ENCODE results near the gene PDXDC1. TPM values are rescaled to one million over a fixed set of nuclear protein-coding genes. Genes with fewer than 3 reads are reported as not detected.
"Not testable (repeated sequence)": the region's sequence is repeated elsewhere in the genome, so short reads cannot be mapped to it uniquely, and the experiment has no call there.

Gene PDXDC1
- total RNA-seq, 1 experiment from 2014 or later, result 62.6 TPM

DNA sequence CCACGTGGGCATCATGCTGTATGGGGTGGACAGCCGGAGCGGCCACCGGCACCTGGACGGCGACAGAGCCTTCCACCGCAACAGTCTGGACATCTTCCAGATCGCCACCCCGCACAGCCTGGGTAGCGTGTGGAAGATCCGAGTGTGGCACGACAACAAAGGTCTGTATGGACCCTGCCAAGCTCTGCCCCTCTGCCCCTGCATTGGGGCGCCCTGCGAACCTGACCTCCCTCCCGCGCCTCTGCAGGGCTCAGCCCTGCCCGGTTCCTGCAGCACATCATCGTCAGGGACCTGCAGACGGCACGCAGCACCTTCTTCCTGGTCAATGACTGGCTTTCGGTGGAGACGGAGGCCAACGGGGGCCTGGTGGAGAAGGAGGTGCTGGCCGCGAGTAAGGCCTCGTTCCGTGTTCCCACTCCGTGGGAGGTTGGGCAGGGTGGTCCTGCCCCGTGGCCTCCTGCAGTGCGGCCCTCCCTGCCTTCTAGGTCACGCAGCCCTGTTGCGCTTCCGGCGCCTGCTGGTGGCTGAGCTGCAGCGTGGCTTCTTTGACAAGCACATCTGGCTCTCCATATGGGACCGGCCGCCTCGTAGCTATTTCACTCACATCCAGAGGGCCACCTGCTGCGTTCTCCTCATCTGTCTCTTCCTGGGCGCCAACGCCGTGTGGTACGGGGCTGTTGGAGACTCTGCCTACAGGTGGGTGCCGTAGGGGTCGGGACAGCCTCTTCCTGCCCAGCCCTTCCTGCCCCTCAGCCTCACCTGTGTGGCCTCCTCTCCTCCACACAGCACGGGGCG lies 42.0 kb upstream of the PDXDC1 start:
- DNase-seq; H3K4me1 ChIP-seq (ENCODE audit: insufficient read depth, low read length); H3K4me2 ChIP-seq (ENCODE audit: low read length); H3K36me3 ChIP-seq (ENCODE audit: low read depth, low read length); H3K4me3 ChIP-seq (ENCODE audit: low read length); H2AFZ ChIP-seq (ENCODE audit: low read length); H3K9me2 ChIP-seq (replicated peaks; ENCODE audit: low read length); intact Hi-C loops (cut with micrococcal nuclease); H3K9ac ChIP-seq (ENCODE audit: low read length); BruUV-seq (replicated peaks); POLR2A ChIA-PET (ENCODE audit: unreplicated experiment); H3K79me2 ChIP-seq (ENCODE audit: low read length); CTCF ChIA-PET; H3F3A ChIP-seq (ENCODE audit: low read length, unreplicated experiment); H4K20me1 ChIP-seq (ENCODE audit: low read length); ATAC-seq; H3K9me3 ChIP-seq (ENCODE audit: low read length); H3K27ac ChIP-seq (ENCODE audit: low read length); H3K27me3 ChIP-seq (ENCODE audit: low read length): not testable (repeated sequence)

DNA sequence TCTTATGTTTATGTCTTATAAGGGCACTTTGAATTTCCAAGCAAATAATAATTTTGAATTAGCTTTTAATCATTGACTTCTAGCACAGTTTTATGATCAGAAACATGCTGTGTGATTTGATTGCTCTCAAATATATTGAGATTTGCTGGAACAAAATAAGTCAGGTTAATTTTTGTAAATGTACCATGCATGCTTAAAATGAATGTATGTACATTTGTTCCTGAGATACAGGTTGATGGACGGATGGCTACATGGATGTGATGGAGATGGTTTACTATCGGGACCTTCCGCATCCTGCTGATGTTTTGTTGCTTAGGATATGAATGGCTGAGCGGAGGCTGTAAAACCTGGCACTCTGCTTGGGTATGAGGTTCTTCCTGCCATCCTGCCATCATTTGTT lies 37.7 kb upstream of the PDXDC1 start, which contains the start of gene NPIPA1:
Gene NPIPA1, plus strand, starts transcription at position 301 of the 400 bp plus-strand sequence. Its CDS starts 0 bp downstream, at position 301.
- DNase-seq; ATAC-seq; H3F3A ChIP-seq (ENCODE audit: low read length, unreplicated experiment); POLR2A ChIA-PET (ENCODE audit: unreplicated experiment); H3K4me1 ChIP-seq (ENCODE audit: insufficient read depth, low read length); BruUV-seq (replicated peaks); intact Hi-C loops (cut with micrococcal nuclease); CTCF ChIA-PET; H3K9me3 ChIP-seq (ENCODE audit: low read length); H3K27ac ChIP-seq (ENCODE audit: low read length); H3K4me3 ChIP-seq (ENCODE audit: low read length); H3K27me3 ChIP-seq (ENCODE audit: low read length); H4K20me1 ChIP-seq (ENCODE audit: low read length); H3K36me3 ChIP-seq (ENCODE audit: low read depth, low read length); H3K79me2 ChIP-seq (ENCODE audit: low read length); H2AFZ ChIP-seq (ENCODE audit: low read length); H3K9me2 ChIP-seq (replicated peaks; ENCODE audit: low read length); H3K4me2 ChIP-seq (ENCODE audit: low read length); H3K9ac ChIP-seq (ENCODE audit: low read length): not testable (repeated sequence)

DNA sequence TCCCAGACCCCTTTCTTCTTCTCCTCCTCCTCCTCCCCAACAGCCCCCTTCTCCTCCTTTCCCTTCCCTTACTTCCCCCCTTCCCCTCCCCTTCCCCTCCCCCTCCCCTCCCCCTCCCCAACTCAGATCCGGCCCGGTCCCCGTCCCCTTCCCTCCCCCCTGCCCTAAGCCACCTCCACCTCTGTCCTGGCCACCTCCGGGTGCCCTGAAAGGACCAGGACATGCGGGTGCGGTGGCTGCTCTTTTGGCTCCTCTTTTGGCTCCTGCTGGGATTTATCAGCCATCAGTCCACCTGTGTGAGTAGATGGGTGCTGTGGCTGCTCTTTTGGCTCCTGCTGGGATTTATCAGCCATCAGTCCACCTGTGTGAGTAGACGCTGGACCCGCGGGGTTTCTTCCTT lies 36.8 kb upstream of the PDXDC1 start:
- H3K4me1 ChIP-seq (ENCODE audit: insufficient read depth, low read length); H3K36me3 ChIP-seq (ENCODE audit: low read depth, low read length); H3F3A ChIP-seq (ENCODE audit: low read length, unreplicated experiment); H3K9me3 ChIP-seq (ENCODE audit: low read length); H4K20me1 ChIP-seq (ENCODE audit: low read length); H3K79me2 ChIP-seq (ENCODE audit: low read length); H3K4me3 ChIP-seq (ENCODE audit: low read length); H3K27me3 ChIP-seq (ENCODE audit: low read length); ATAC-seq; H3K9ac ChIP-seq (ENCODE audit: low read length); H2AFZ ChIP-seq (ENCODE audit: low read length); H3K4me2 ChIP-seq (ENCODE audit: low read length); intact Hi-C loops (cut with micrococcal nuclease); DNase-seq; BruUV-seq (replicated peaks); H3K27ac ChIP-seq (ENCODE audit: low read length); POLR2A ChIA-PET (ENCODE audit: unreplicated experiment); CTCF ChIA-PET; H3K9me2 ChIP-seq (replicated peaks; ENCODE audit: low read length): not testable (repeated sequence)

DNA sequence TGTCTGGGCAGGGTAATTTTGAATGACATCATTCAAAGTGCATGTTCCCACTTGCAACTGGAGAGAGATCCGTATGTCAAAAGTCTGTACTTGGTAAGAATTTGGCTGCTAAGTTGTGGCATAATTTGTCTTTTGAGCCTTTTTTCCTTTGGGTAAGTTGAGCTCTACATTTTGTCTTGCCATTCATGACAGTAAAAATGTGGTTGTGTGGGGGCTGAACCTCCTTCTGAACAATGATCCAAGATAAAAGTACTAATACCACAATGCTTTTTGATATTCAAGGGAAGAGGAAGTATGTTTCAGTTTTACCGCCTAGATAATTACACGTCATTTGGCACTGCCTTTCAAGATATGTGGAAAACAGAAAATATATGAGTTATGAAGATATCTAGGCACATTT lies 32.1 kb upstream of the PDXDC1 start:
- H4K20me1 ChIP-seq (ENCODE audit: low read length); H3K36me3 ChIP-seq (ENCODE audit: low read depth, low read length); H3K27me3 ChIP-seq (ENCODE audit: low read length); H3K79me2 ChIP-seq (ENCODE audit: low read length); H3K9me2 ChIP-seq (replicated peaks; ENCODE audit: low read length); BruUV-seq (replicated peaks); intact Hi-C loops (cut with micrococcal nuclease); CTCF ChIA-PET; H3K4me1 ChIP-seq (ENCODE audit: insufficient read depth, low read length); H3K4me2 ChIP-seq (ENCODE audit: low read length); H2AFZ ChIP-seq (ENCODE audit: low read length); H3K27ac ChIP-seq (ENCODE audit: low read length); DNase-seq; H3K9me3 ChIP-seq (ENCODE audit: low read length); H3F3A ChIP-seq (ENCODE audit: low read length, unreplicated experiment); H3K9ac ChIP-seq (ENCODE audit: low read length); ATAC-seq; POLR2A ChIA-PET (ENCODE audit: unreplicated experiment); H3K4me3 ChIP-seq (ENCODE audit: low read length): not testable (repeated sequence)
